Astrocyte of the spinal cord (primary cell): ENCODE results near the gene COLEC11.
"Not testable (repeated sequence)": the region's sequence is repeated elsewhere in the genome, so short reads cannot be mapped to it uniquely, and the experiment has no call there.

Experiments
- DNase-seq: peaks from one replicate; pipeline ENCODE4 v3.0.0; 2011; ENCODE audit warnings: low read depth, low spot score
- H3K4me3 ChIP-seq: 2 replicates; pipeline ENCODE4 v1.5.1; 2011; ENCODE audit warnings: low read depth, mild to moderate bottlenecking, low read length, moderate library complexity
- CTCF ChIP-seq: IDR thresholded peaks from 2 replicates; pipeline ENCODE4 v1.5.1; 2012; ENCODE audit warnings: low read depth, mild to moderate bottlenecking, low read length, inconsistent platforms
- in situ Hi-C: cut with HindIII; loops from 2 replicates; pipeline ENCODE4 v1.10.0; 2017; ENCODE audit warnings: low sequenced_read_pairs

Gene COLEC11

GRCh38 chr2:3610415-3610814 is 15.5 kb downstream of the COLEC11 start:
- in situ Hi-C loops, result no loop called here
- no peak for DNase-seq
- no peak for TF ChIP-seq CTCF
- no peak overlapping the region for H3K4me3 ChIP-seq

GRCh38 chr2:3610881-3611505 is 16.1 kb downstream of the COLEC11 start:
- in situ Hi-C loops, result no loop called here
- no peak for DNase-seq
- TF ChIP-seq CTCF, result no peak
- no peak overlapping the region for H3K4me3 ChIP-seq

- TF ChIP-seq CTCF, result no peak
- DNase-seq, result no peak
- H3K4me3 ChIP-seq, result no peak overlapping the region
- in situ Hi-C loops, result no loop called here
Observed at GRCh38 chr2:3611589-3611988, 16.7 kb downstream of the COLEC11 start.

- in situ Hi-C loops, result no loop called here
- TF ChIP-seq CTCF, result no peak
- no peak for DNase-seq
- no peak overlapping the region for H3K4me3 ChIP-seq
Observed at GRCh38 chr2:3612639-3613523, 18.0 kb downstream of the COLEC11 start.

- H3K4me3 ChIP-seq, result no peak overlapping the region
- no peak for DNase-seq
- TF ChIP-seq CTCF, result no peak
- in situ Hi-C loops, result no loop called here
Observed at GRCh38 chr2:3613524-3613905, 18.6 kb downstream of the COLEC11 start.

GRCh38 chr2:3614743-3615142 is 19.8 kb downstream of the COLEC11 start:
- in situ Hi-C loops, DNase-seq: not testable (repeated sequence)

GRCh38 chr2:3615541-3616200 is 20.8 kb downstream of the COLEC11 start:
- DNase-seq, in situ Hi-C loops, H3K4me3 ChIP-seq: not testable (repeated sequence)

More at GRCh38 chr2:3614743-3615142, 19.8 kb downstream of the COLEC11 start:
- H3K4me3 ChIP-seq, result not testable (repeated sequence)

GRCh38 chr2:3616435-3617197 is 21.7 kb downstream of the COLEC11 start:
- in situ Hi-C loops, DNase-seq, H3K4me3 ChIP-seq: not testable (repeated sequence)
